ENCODE results near the gene LMO1.

Gene LMO1

GRCh38 chr11:8207080-8208000 lies 56.3 kb downstream of the LMO1 start:
- no peak for DNase-seq (ENCODE audit: low read depth in 2 of 2, low spot score in 1 of 2)

- no peak for DNase-seq (ENCODE audit: low read depth in 2 of 2, low spot score in 1 of 2)
Observed at GRCh38 chr11:8206251-8207079, 57.2 kb downstream of the LMO1 start.

- no peak for DNase-seq (ENCODE audit: low read depth in 2 of 2, low spot score in 1 of 2)
Observed at GRCh38 chr11:8205566-8205965, 58.1 kb downstream of the LMO1 start.

- DNase-seq (ENCODE audit: low read depth in 2 of 2, low spot score in 1 of 2): no peak
Observed at GRCh38 chr11:8204596-8204995, 59.1 kb downstream of the LMO1 start.

GRCh38 chr11:8204025-8204424 lies 59.7 kb downstream of the LMO1 start:
- DNase-seq (ENCODE audit: low read depth in 2 of 2, low spot score in 1 of 2): no peak

- DNase-seq (ENCODE audit: low read depth in 2 of 2, low spot score in 1 of 2): no peak
Observed at GRCh38 chr11:8203414-8203715, 60.3 kb downstream of the LMO1 start.

- no peak for DNase-seq (ENCODE audit: low read depth in 2 of 2, low spot score in 1 of 2)
Observed at GRCh38 chr11:8202516-8203413, 60.9 kb downstream of the LMO1 start.

GRCh38 chr11:8201644-8202365 lies 61.9 kb downstream of the LMO1 start:
- DNase-seq (ENCODE audit: low read depth in 2 of 2, low spot score in 1 of 2): no peak

- no peak for DNase-seq (ENCODE audit: low read depth in 2 of 2, low spot score in 1 of 2)
Observed at GRCh38 chr11:8199676-8200075, 64.0 kb downstream of the LMO1 start.

GRCh38 chr11:8196749-8197148 lies 66.9 kb downstream of the LMO1 start:
- DNase-seq (ENCODE audit: low read depth in 2 of 2, low spot score in 1 of 2): no peak

- DNase-seq (ENCODE audit: low read depth in 2 of 2, low spot score in 1 of 2): no peak
Observed at GRCh38 chr11:8194956-8195355, 68.7 kb downstream of the LMO1 start.

- DNase-seq (ENCODE audit: low read depth in 2 of 2, low spot score in 1 of 2): no peak
Observed at GRCh38 chr11:8192896-8193209, 70.8 kb downstream of the LMO1 start.

- no peak for DNase-seq (ENCODE audit: low read depth in 2 of 2, low spot score in 1 of 2)
Observed at GRCh38 chr11:8192016-8192895, 71.4 kb downstream of the LMO1 start.

GRCh38 chr11:8190431-8190830 lies 73.2 kb downstream of the LMO1 start:
- no peak for DNase-seq (ENCODE audit: low read depth in 2 of 2, low spot score in 1 of 2)

- no peak for DNase-seq (ENCODE audit: low read depth in 2 of 2, low spot score in 1 of 2)
Observed at GRCh38 chr11:8186429-8186828, 77.2 kb downstream of the LMO1 start.

GRCh38 chr11:8183111-8183510 lies 80.6 kb downstream of the LMO1 start:
- no peak for DNase-seq (ENCODE audit: low read depth in 2 of 2, low spot score in 1 of 2)

- no peak for DNase-seq (ENCODE audit: low read depth in 2 of 2, low spot score in 1 of 2)
Observed at GRCh38 chr11:8180469-8180868, 83.2 kb downstream of the LMO1 start.

- no peak for DNase-seq (ENCODE audit: low read depth in 2 of 2, low spot score in 1 of 2)
Observed at GRCh38 chr11:8178297-8178696, 85.4 kb downstream of the LMO1 start.

GRCh38 chr11:8177136-8177535 lies 86.5 kb downstream of the LMO1 start:
- no peak for DNase-seq (ENCODE audit: low read depth in 2 of 2, low spot score in 1 of 2)
